NCI-H774 (cell line): ENCODE results near the gene POC1A.

ENCODE experiments used
- DNase-seq: peaks from one replicate; lab custom pipeline; 2025; lab: John Stamatoyannopoulos, UW

Gene POC1A

GRCh38 chr3:52128118-52128683, 26.0 kb downstream of the POC1A start:
- no peak for DNase-seq

GRCh38 chr3:52126500-52126899, 27.7 kb downstream of the POC1A start:
- no peak for DNase-seq

GRCh38 chr3:52126036-52126435, 28.2 kb downstream of the POC1A start:
- no peak for DNase-seq

GRCh38 chr3:52124766-52125165, 29.5 kb downstream of the POC1A start:
- DNase-seq: no peak

GRCh38 chr3:52124126-52124525, 30.1 kb downstream of the POC1A start:
- no peak for DNase-seq

GRCh38 chr3:52123106-52123725, 31.0 kb downstream of the POC1A start:
- DNase-seq: no peak

GRCh38 chr3:52122491-52122890, 31.7 kb downstream of the POC1A start:
- DNase-seq: no peak

GRCh38 chr3:52121813-52122212, 32.4 kb downstream of the POC1A start:
- no peak for DNase-seq

GRCh38 chr3:52121464-52121805, 32.8 kb downstream of the POC1A start:
- DNase-seq: no peak

GRCh38 chr3:52120556-52121463, 33.4 kb downstream of the POC1A start:
- no peak for DNase-seq

- DNase-seq: no peak
These were observed 34.4 kb downstream of the POC1A start for GRCh38 chr3:52119826-52120225.

- DNase-seq: no peak
These were observed 35.1 kb downstream of the POC1A start for GRCh38 chr3:52119099-52119498.

GRCh38 chr3:52118156-52118875, 35.9 kb downstream of the POC1A start:
- no peak for DNase-seq

- no peak for DNase-seq
These were observed 36.7 kb downstream of the POC1A start for GRCh38 chr3:52117537-52117936.

- DNase-seq: no peak
These were observed 42.2 kb downstream of the POC1A start for GRCh38 chr3:52112056-52112455.

GRCh38 chr3:52110502-52110901, 43.7 kb downstream of the POC1A start:
- no peak for DNase-seq

GRCh38 chr3:52109611-52110301, 44.5 kb downstream of the POC1A start:
- no peak for DNase-seq

- no peak for DNase-seq
These were observed 45.7 kb downstream of the POC1A start for GRCh38 chr3:52108302-52109232.

GRCh38 chr3:52106951-52107611, 47.1 kb downstream of the POC1A start:
- DNase-seq: no peak
